HepG2 (cell line): ENCODE data around the gene RAB23. TPM values are rescaled to one million over a fixed set of nuclear protein-coding genes. Genes with fewer than 3 reads are reported as not detected.

Experiments used
- ARNT2 ChIP-seq: sonication (generic); formaldehyde crosslinking; IDR thresholded peaks from 2 replicates; pipeline ENCODE4 v1.8.0; 2022; ENCODE audit warnings: mild to moderate bottlenecking, low read depth, missing genetic modification reagents, moderate library complexity
- BHLHE40 ChIP-seq: IDR thresholded peaks from 2 replicates; pipeline ENCODE4 v1.6.1; 2011; ENCODE audit warnings: low read length, improper control_type of control experiment
- FOXK1 ChIP-seq: sonication (generic); formaldehyde crosslinking; IDR thresholded peaks from 2 replicates; pipeline ENCODE4 v1.4.0; 2020; ENCODE audit warnings: low read depth, missing genetic modification reagents, borderline replicate concordance
- HNF1A ChIP-seq, 2 experiments: sonication (generic) in 1 of 2; formaldehyde crosslinking in 1 of 2; IDR thresholded peaks; 2 replicates each; pipeline versions ENCODE4 v1.4.0 to v1.6.1; 2016 to 2020; ENCODE audit warnings: borderline replicate concordance in 1 of 2, low read depth in 1 of 2, mild to moderate bottlenecking in 1 of 2, missing genetic modification reagents in 1 of 2
- MED13 ChIP-seq: sonication (generic); formaldehyde crosslinking; IDR thresholded peaks from 2 replicates; pipeline ENCODE4 v1.5.0; 2020; ENCODE audit warnings: missing genetic modification reagents
- MIER2 ChIP-seq: IDR thresholded peaks from 2 replicates; pipeline ENCODE4 v1.6.1; 2016; ENCODE audit warnings: missing biosample characterization, missing genetic modification reagents
- NCOA2 ChIP-seq: sonication (generic); formaldehyde crosslinking; IDR thresholded peaks from 2 replicates; pipeline ENCODE4 v1.8.0; 2022; ENCODE audit warnings: inconsistent platforms
- NR0B2 ChIP-seq: sonication (generic); formaldehyde crosslinking; IDR thresholded peaks from 2 replicates; pipeline ENCODE4 v1.4.0; 2020; ENCODE audit warnings: mild to moderate bottlenecking, missing genetic modification reagents
- NR1H2 ChIP-seq: sonication (generic); formaldehyde crosslinking; IDR thresholded peaks from 2 replicates; pipeline ENCODE4 v1.8.1; 2022; ENCODE audit warnings: low read depth, missing genetic modification reagents, borderline replicate concordance
- REXO4 ChIP-seq: sonication (generic); formaldehyde crosslinking; IDR thresholded peaks from 2 replicates; pipeline ENCODE4 v1.8.0; 2022; ENCODE audit warnings: missing genetic modification reagents, mild to moderate bottlenecking, borderline replicate concordance
- TARDBP ChIP-seq: sonication (generic); formaldehyde crosslinking; IDR thresholded peaks from 2 replicates; pipeline ENCODE4 v1.8.0; 2022; ENCODE audit warnings: mild to moderate bottlenecking, missing genetic modification reagents
- ZBTB21 ChIP-seq: sonication (generic); formaldehyde crosslinking; IDR thresholded peaks from 2 replicates; pipeline ENCODE4 v1.4.0; 2020; ENCODE audit warnings: missing genetic modification reagents
- ZBTB25 ChIP-seq: IDR thresholded peaks from 2 replicates; pipeline ENCODE4 v1.6.1; 2018; ENCODE audit warnings: missing genetic modification reagents
- ZKSCAN1 ChIP-seq: fragments of 150-350 bp; IDR thresholded peaks from 2 replicates; pipeline ENCODE4 v1.6.1; 2014; ENCODE audit warnings: low read length
- ZNF230 ChIP-seq: sonication (generic); formaldehyde crosslinking; IDR thresholded peaks from 2 replicates; pipeline ENCODE4 v1.4.0; 2020; ENCODE audit warnings: mild to moderate bottlenecking, missing genetic modification reagents
- ZNF703 ChIP-seq: sonication (generic); formaldehyde crosslinking; IDR thresholded peaks from 2 replicates; pipeline ENCODE4 v1.5.1; 2020; ENCODE audit warnings: missing genetic modification reagents, mild to moderate bottlenecking, moderate library complexity, borderline replicate concordance
- ZNF740 ChIP-seq: sonication (generic); formaldehyde crosslinking; IDR thresholded peaks from 2 replicates; pipeline ENCODE4 v1.4.0; 2020; ENCODE audit warnings: missing genetic modification reagents
- ZSCAN31 ChIP-seq: sonication (generic); formaldehyde crosslinking; IDR thresholded peaks from 2 replicates; pipeline ENCODE4 v1.5.0; 2020; ENCODE audit warnings: low read depth, mild to moderate bottlenecking, missing genetic modification reagents
- polyA plus RNA-seq, 8 experiments: library from polyadenylated mRNA; depleted of rRNA in 3 of 8; stranded (reverse) in 7 of 8; unstranded in 1 of 8; fragments of >200 nt; fragmentation: Illumina TruSeq in 4 of 8; extraction: Trizol in 4 of 8; gene quantifications; 2 replicates each; pipeline versions ENCODE4 v1.2.1 to v1.2.3, GENCODE V29; 2011 to 2016; ENCODE audit warnings: low read depth in 4 of 8, missing spikeins in 1 of 8, mixed read lengths in 1 of 8; ENCODE audit not compliant: insufficient read depth in 1 of 8
- total RNA-seq, 5 experiments: library from RNA; depleted of rRNA; stranded (reverse); fragments of >200 nt; fragmentation: Illumina TruSeq; extraction: Trizol; gene quantifications; 2 replicates each; pipeline ENCODE4 v1.2.3, GENCODE V29; 2016; ENCODE audit warnings: low read depth in 1 of 5
- TF ChIP-seq, protein P1 (sequence below): sonication (generic); formaldehyde crosslinking; IDR thresholded peaks from 2 replicates; pipeline ENCODE4 v1.5.1; 2020; ENCODE audit warnings: missing genetic modification reagents, mild to moderate bottlenecking, borderline replicate concordance

RAB23 gene
- total and polyA plus RNA-seq, 2 of the 13 experiments (the other 11 are each of a cell fraction or from before 2014, with no cell fraction given): 5.5 to 16.4 TPM

DNA sequence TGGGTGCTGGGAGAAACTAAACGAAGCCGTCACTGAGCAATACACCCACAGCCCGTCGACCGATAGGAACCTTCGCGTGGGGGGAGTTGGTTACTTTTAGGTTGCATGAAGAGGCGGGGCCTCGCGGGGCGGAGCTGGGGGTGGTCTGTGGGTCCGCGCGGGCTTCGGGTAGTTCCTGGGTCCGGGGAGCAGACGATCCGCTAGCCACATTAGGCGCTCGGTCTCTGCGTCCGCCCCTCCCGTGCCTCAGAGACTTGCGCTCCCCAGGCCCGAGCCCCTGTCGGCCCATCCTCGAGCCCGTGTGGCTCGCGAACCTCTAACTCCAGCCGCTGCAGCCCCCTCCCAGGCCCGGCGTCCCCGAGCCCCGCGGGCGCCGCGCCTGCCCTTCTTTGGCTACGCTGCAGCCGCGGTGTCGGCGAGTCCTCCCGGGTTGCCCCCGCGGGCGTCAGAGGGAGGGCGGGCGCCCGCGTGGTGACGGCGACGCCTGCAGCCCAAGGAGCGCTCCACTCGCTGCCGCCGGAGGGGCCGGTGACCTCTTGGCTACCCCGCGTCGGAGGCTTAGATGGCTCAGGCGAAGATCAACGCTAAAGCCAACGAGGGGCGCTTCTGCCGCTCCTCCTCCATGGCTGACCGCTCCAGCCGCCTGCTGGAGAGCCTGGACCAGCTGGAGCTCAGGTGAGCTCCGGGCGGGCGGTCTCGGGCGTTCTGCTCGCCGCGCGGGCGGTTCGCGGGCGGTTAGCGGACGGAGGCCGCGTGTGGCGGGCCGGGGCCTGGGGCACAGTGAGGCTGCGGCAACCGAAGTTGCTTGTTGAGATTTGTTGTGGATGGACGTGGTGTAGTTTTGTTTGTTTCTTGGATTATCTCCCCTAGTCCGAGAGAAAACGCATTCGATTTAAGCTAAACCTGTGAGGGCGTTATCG lies 49.7 kb downstream of the RAB23 start, which contains the start of gene BAG2 (continued):
- TF ChIP-seq ZBTB25: no peak; the same call in 1 of the 2 replicates
- TF ChIP-seq NR0B2 (CRISPR knock-in tag): peak; percentile 93
- no peak; the same call in 1 of the 2 replicates for TF ChIP-seq REXO4 (CRISPR knock-in tag)
- TF ChIP-seq BHLHE40: peak; percentile 97
- peak; percentile 89; the same call in 1 of the 2 replicates for TF ChIP-seq ZNF740 (CRISPR knock-in tag)
- peak; percentile 92 for TF ChIP-seq MED13
- no peak for TF ChIP-seq FOXK1 (CRISPR knock-in tag)
- no peak for TF ChIP-seq HNF1A (IDR thresholded peaks at IDR 0.05; ENCODE audit: low read depth)
- peak; percentile 65 for TF ChIP-seq HNF1A (CRISPR knock-in tag; IDR thresholded peaks at IDR 0.05; ENCODE audit: borderline replicate concordance)
- TF ChIP-seq ZKSCAN1: no peak
- TF ChIP-seq ZSCAN31 (CRISPR knock-in tag): peak; percentile 96
- no peak; the same call in 1 of the 2 replicates for TF ChIP-seq ZBTB21 (CRISPR knock-in tag)
- TF ChIP-seq ARNT2 (CRISPR knock-in tag): peak; percentile 95
- peak; percentile 10; the same call in 1 of the 2 replicates for TF ChIP-seq NCOA2
- TF ChIP-seq, protein P1, sequence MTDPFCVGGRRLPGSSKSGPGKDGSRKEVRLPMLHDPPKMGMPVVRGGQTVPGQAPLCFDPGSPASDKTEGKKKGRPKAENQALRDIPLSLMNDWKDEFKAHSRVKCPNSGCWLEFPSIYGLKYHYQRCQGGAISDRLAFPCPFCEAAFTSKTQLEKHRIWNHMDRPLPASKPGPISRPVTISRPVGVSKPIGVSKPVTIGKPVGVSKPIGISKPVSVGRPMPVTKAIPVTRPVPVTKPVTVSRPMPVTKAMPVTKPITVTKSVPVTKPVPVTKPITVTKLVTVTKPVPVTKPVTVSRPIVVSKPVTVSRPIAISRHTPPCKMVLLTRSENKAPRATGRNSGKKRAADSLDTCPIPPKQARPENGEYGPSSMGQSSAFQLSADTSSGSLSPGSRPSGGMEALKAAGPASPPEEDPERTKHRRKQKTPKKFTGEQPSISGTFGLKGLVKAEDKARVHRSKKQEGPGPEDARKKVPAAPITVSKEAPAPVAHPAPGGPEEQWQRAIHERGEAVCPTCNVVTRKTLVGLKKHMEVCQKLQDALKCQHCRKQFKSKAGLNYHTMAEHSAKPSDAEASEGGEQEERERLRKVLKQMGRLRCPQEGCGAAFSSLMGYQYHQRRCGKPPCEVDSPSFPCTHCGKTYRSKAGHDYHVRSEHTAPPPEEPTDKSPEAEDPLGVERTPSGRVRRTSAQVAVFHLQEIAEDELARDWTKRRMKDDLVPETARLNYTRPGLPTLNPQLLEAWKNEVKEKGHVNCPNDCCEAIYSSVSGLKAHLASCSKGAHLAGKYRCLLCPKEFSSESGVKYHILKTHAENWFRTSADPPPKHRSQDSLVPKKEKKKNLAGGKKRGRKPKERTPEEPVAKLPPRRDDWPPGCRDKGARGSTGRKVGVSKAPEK (CRISPR knock-in tag): no peak
- TF ChIP-seq NR1H2 (CRISPR knock-in tag): peak; percentile 90
- peak; percentile 69 for TF ChIP-seq ZNF230
- TF ChIP-seq ZNF703 (CRISPR knock-in tag): peak; percentile 84; the same call in 1 of the 2 replicates
- TF ChIP-seq MIER2: 0 out of 2 replicates have a peak, but pooled peaks have one; percentile 11
- peak; percentile 85 for TF ChIP-seq TARDBP (CRISPR knock-in tag)
